ENCODE results near the gene CXADR. TPM values are rescaled to one million over a fixed set of nuclear protein-coding genes. Genes with fewer than 3 reads are reported as not detected.

CXADR gene
- total RNA-seq, 1 experiment from 2014 or later, result 119 TPM

- Mint-ChIP-seq H3K27me3 (ENCODE audit: low read depth) (no peaks in the 10 kb centered on the region), H3K36me3 (no peaks in the 10 kb centered on the region), H3K27ac (no peak overlapping the region), H3K9me3 (no peaks in the 10 kb centered on the region), H3K4me3 (no peak overlapping the region), H3K4me1 (no peaks in the 10 kb centered on the region)
- TF ChIP-seq ZNF232 (CRISPR knock-in tag; IDR thresholded peaks at IDR 0.05) (no peak), ATF6 (CRISPR knock-in tag; IDR thresholded peaks at IDR 0.05) (no peak), CREB1 (CRISPR knock-in tag; IDR thresholded peaks at IDR 0.05) (no peak), PRDM15 (CRISPR knock-in tag; IDR thresholded peaks at IDR 0.05) (no peak), ZNF532 (CRISPR knock-in tag; IDR thresholded peaks at IDR 0.05; ENCODE audit: borderline replicate concordance) (no peak), CREM (CRISPR knock-in tag; IDR thresholded peaks at IDR 0.05) (no peak), CTCF (IDR thresholded peaks at IDR 0.05) (no peak), E2F1 (CRISPR knock-in tag; IDR thresholded peaks at IDR 0.05) (no peak), MXD4 (CRISPR knock-in tag; IDR thresholded peaks at IDR 0.05; ENCODE audit: borderline replicate concordance) (no peak), ZBTB43 (CRISPR knock-in tag; IDR thresholded peaks at IDR 0.05) (no peak), ZNF138 (CRISPR knock-in tag; conservative IDR thresholded peaks at IDR 0.05) (no peak), ZNF317 (CRISPR knock-in tag; IDR thresholded peaks at IDR 0.05; ENCODE audit: borderline replicate concordance, low read depth) (no peak), ZNF671 (CRISPR knock-in tag; IDR thresholded peaks at IDR 0.05) (no peak), ZNF425 (CRISPR knock-in tag; conservative IDR thresholded peaks at IDR 0.05) (no peak), CBFB (CRISPR knock-in tag; IDR thresholded peaks at IDR 0.05; ENCODE audit: low read depth) (no peak)
- no peak for ATAC-seq
- CTCF ChIA-PET, result no interaction called here
- POLR2A ChIA-PET, result interaction anchor here (0.6 kb wide), 1 partner anchor 102 kb away, joined by 3 read pairs; no protein-coding TSS in a partner anchor
- DNase-seq (ENCODE audit: low spot score), result no peak
Observed at GRCh38 chr21:17495680-17496079, 17.2 kb upstream of the CXADR start.

Data from WTC11 (cell line).